ENCODE measurements around the gene KRCC1. TPM values are rescaled to one million over a fixed set of nuclear protein-coding genes. Genes with fewer than 3 reads are reported as not detected.

The KRCC1 gene
- total RNA-seq, 4 donors from 2014 or later: 12.9 to 22.1 (median 17.9) TPM

GRCh38 chr2:88011011-88011410 is 44.6 kb downstream of the KRCC1 start:
- WGBS: 63% methylated on average over 1 of the region's 1 CpG
- Histone ChIP-seq H3K27me3 (no peaks in the 10 kb centered on the region), H3K36me3 (no peaks in the 10 kb centered on the region), H3K4me1 (no peaks in the 10 kb centered on the region), H3K9me3 (no peaks in the 10 kb centered on the region), H3K27ac (no peak overlapping the region), H3K4me3 (no peak overlapping the region)
- TF ChIP-seq EP300 (IDR thresholded peaks at IDR 0.05) (no peak), POLR2A (IDR thresholded peaks at IDR 0.05) (no peak), POLR2AphosphoS5 (IDR thresholded peaks at IDR 0.05) (no peak), CTCF (IDR thresholded peaks at IDR 0.05) (no peak)
- no peak for DNase-seq (ENCODE audit: low spot score in 2 of 2)

GRCh38 chr2:88010136-88010535 is 45.4 kb downstream of the KRCC1 start:
- no peaks in the 10 kb centered on the region for H3K36me3 ChIP-seq
- no peaks in the 10 kb centered on the region for H3K9me3 ChIP-seq
- TF ChIP-seq POLR2AphosphoS5 (IDR thresholded peaks at IDR 0.05) (no peak), POLR2A (IDR thresholded peaks at IDR 0.05) (no peak), CTCF (IDR thresholded peaks at IDR 0.05) (no peak)
- no peak overlapping the region for H3K4me3 ChIP-seq
- WGBS: 92% methylated on average over 1 of the region's 1 CpG
- H3K27me3 ChIP-seq: no peaks in the 10 kb centered on the region
- H3K27ac ChIP-seq: no peak overlapping the region
- H3K4me1 ChIP-seq: no peaks in the 10 kb centered on the region
- DNase-seq (ENCODE audit: low spot score in 2 of 2): no peak

GRCh38 chr2:88006912-88007439 is 48.6 kb downstream of the KRCC1 start:
- no peaks in the 10 kb centered on the region for H3K9me3 ChIP-seq

GRCh38 chr2:88005776-88006175 is 49.8 kb downstream of the KRCC1 start:
- H3K36me3 ChIP-seq: no peaks in the 10 kb centered on the region
- WGBS: 95% methylated on average over 6 of the region's 6 CpGs
- DNase-seq (ENCODE audit: low spot score in 2 of 2): no peak

More at GRCh38 chr2:88006912-88007439, 48.6 kb downstream of the KRCC1 start:
- Histone ChIP-seq H3K4me3 (no peak overlapping the region), H3K36me3 (no peaks in the 10 kb centered on the region), H3K27ac (no peak overlapping the region), H3K27me3 (peaks cover 4% of the 10 kb centered on the region), H3K4me1 (no peaks in the 10 kb centered on the region)
- TF ChIP-seq POLR2A (IDR thresholded peaks at IDR 0.05) (no peak), POLR2AphosphoS5 (IDR thresholded peaks at IDR 0.05) (no peak), CTCF (IDR thresholded peaks at IDR 0.05) (no peak), EP300 (IDR thresholded peaks at IDR 0.05) (no peak)
- DNase-seq (ENCODE audit: low spot score in 2 of 2): no peak
- 92% methylated on average over 16 of the region's 16 CpGs for WGBS

GRCh38 chr2:88003074-88003755 is 52.4 kb downstream of the KRCC1 start:
- Histone ChIP-seq H3K4me1 (no peaks in the 10 kb centered on the region), H3K4me3 (no peak overlapping the region), H3K36me3 (no peaks in the 10 kb centered on the region), H3K27me3 (peaks cover 4% of the 10 kb centered on the region), H3K27ac (no peak overlapping the region), H3K9me3 (no peaks in the 10 kb centered on the region)
- WGBS: 45% methylated on average over 26 of the region's 34 CpGs
- TF ChIP-seq CTCF (IDR thresholded peaks at IDR 0.05) (no peak), EP300 (IDR thresholded peaks at IDR 0.05) (no peak), POLR2A (IDR thresholded peaks at IDR 0.05) (no peak), POLR2AphosphoS5 (IDR thresholded peaks at IDR 0.05) (no peak)
- no peak for DNase-seq (ENCODE audit: low spot score in 2 of 2)

More at GRCh38 chr2:88005776-88006175, 49.8 kb downstream of the KRCC1 start:
- Histone ChIP-seq H3K27ac (no peak overlapping the region), H3K9me3 (no peaks in the 10 kb centered on the region), H3K4me1 (no peaks in the 10 kb centered on the region), H3K27me3 (peaks cover 4% of the 10 kb centered on the region), H3K4me3 (no peak overlapping the region)
- TF ChIP-seq POLR2AphosphoS5 (IDR thresholded peaks at IDR 0.05) (no peak), EP300 (IDR thresholded peaks at IDR 0.05) (no peak), POLR2A (IDR thresholded peaks at IDR 0.05) (no peak)
